ENCODE measurements around the gene CACNG1.

CACNG1 gene

GRCh38 chr17:67017910-67018309 lies 26.4 kb upstream of the CACNG1 start:
- no peak for TF ChIP-seq CTCF (IDR thresholded peaks at IDR 0.05)
- no peak overlapping the region for H3K4me3 ChIP-seq
- no peak for DNase-seq (ENCODE audit: low spot score)
- no peak overlapping the region for H3K27ac ChIP-seq

GRCh38 chr17:67018471-67019434 lies 25.6 kb upstream of the CACNG1 start:
- DNase-seq (ENCODE audit: low spot score): no peak
- Histone ChIP-seq H3K4me3 (no peak overlapping the region), H3K27ac (no peak overlapping the region)
- TF ChIP-seq CTCF (IDR thresholded peaks at IDR 0.05): no peak

GRCh38 chr17:67019809-67020208 lies 24.5 kb upstream of the CACNG1 start:
- no peak overlapping the region for H3K27ac ChIP-seq
- no peak overlapping the region for H3K4me3 ChIP-seq
- no peak for TF ChIP-seq CTCF (IDR thresholded peaks at IDR 0.05)
- no peak for DNase-seq (ENCODE audit: low spot score)

- no peak for DNase-seq (ENCODE audit: low spot score)
Observed at GRCh38 chr17:67020293-67020766, 24.0 kb upstream of the CACNG1 start.

GRCh38 chr17:67021196-67021595 lies 23.2 kb upstream of the CACNG1 start:
- Histone ChIP-seq H3K27ac (no peak overlapping the region), H3K4me3 (no peak overlapping the region)
- no peak for TF ChIP-seq CTCF (IDR thresholded peaks at IDR 0.05)
- no peak for DNase-seq (ENCODE audit: low spot score)

More at GRCh38 chr17:67020293-67020766, 24.0 kb upstream of the CACNG1 start:
- no peak for TF ChIP-seq CTCF (IDR thresholded peaks at IDR 0.05)
- H3K4me3 ChIP-seq: no peak overlapping the region
- H3K27ac ChIP-seq: no peak overlapping the region

- H3K27ac ChIP-seq: no peak overlapping the region
- TF ChIP-seq CTCF (IDR thresholded peaks at IDR 0.05): no peak
- no peak for DNase-seq (ENCODE audit: low spot score)
- H3K4me3 ChIP-seq: no peak overlapping the region
Observed at GRCh38 chr17:67021743-67022450, 22.5 kb upstream of the CACNG1 start.

All from coronary artery (tissue), 2 donors.